IMR-90 (cell line): ENCODE results near the gene NFKBIZ. TPM values are rescaled to one million over a fixed set of nuclear protein-coding genes. Genes with fewer than 3 reads are reported as not detected.
A peak's percentile ranks its signal among the peaks of the same experiment; 100 is the strongest.

Experiments
- ATAC-seq: fragments of 200-7000 bp; cut with Tn5 transposase; 2 replicates; pipeline ENCODE4 v1.9.1; 2020; ENCODE audit warnings: low read depth, mild to moderate bottlenecking, moderate library complexity
- BruUV-seq: library from RNA; stranded (reverse); fragments of 400-500 nt; replicated peaks from 2 replicates; lab custom pipeline; 2021; lab: Mats Ljungman, UMichigan
- CTCF ChIA-PET: fragments of 300-600 bp; formaldehyde crosslinking; extraction: SDS; loops from one replicate; lab custom pipeline; 2021; ENCODE audit warnings: antibody characterized with exemption; lab: Yijun Ruan, JAX
- POLR2A ChIA-PET: fragments of 300-600 bp; sonication (Branson Sonifier 250); formaldehyde crosslinking; loops from one replicate; lab custom pipeline; 2022; ENCODE audit warnings: antibody characterized with exemption; ENCODE audit not compliant: unreplicated experiment; lab: Charles Lee
- DNase-seq: peaks from one replicate; pipeline ENCODE4 v3.0.0; 2013
- H2AFZ ChIP-seq: replicated peaks from 2 replicates; pipeline ENCODE3; 2013; ENCODE audit warnings: low read length, mild to moderate bottlenecking; ENCODE audit not compliant: poor library complexity
- H2AK5ac ChIP-seq: 2 replicates; pipeline ENCODE4 v1.6.1; 2013; ENCODE audit warnings: low read depth, low read length, inconsistent platforms
- H2AK9ac ChIP-seq: replicated peaks from 2 replicates; pipeline ENCODE3; 2013; ENCODE audit warnings: mild to moderate bottlenecking, low read depth, low read length, moderate library complexity; ENCODE audit not compliant: poor library complexity
- H2BK120ac ChIP-seq: 2 replicates; pipeline ENCODE4 v1.6.1; 2013; ENCODE audit warnings: low read depth, low read length, inconsistent platforms
- H2BK15ac ChIP-seq: 3 replicates; pipeline ENCODE4 v1.6.1; 2013; ENCODE audit warnings: low read depth, low read length, inconsistent platforms
- H2BK20ac ChIP-seq: 2 replicates; pipeline ENCODE4 v1.6.1; 2013; ENCODE audit warnings: low read depth, mild to moderate bottlenecking, inconsistent platforms, low read length, moderate library complexity
- H2BK5ac ChIP-seq: 2 replicates; pipeline ENCODE4 v1.6.1; 2013; ENCODE audit warnings: mild to moderate bottlenecking, low read depth, low read length, inconsistent platforms; ENCODE audit not compliant: poor library complexity, severe bottlenecking
- H3K14ac ChIP-seq: replicated peaks from 2 replicates; pipeline ENCODE4 v1.6.1; 2013; ENCODE audit warnings: low read depth, low read length, inconsistent platforms
- H3K18ac ChIP-seq: 2 replicates; pipeline ENCODE4 v1.6.1; 2013; ENCODE audit warnings: low read depth, low read length, control low read depth
- H3K23ac ChIP-seq: 2 replicates; pipeline ENCODE4 v1.6.1; 2013; ENCODE audit warnings: low read depth, low read length, inconsistent platforms
- H3K27ac ChIP-seq: 2 replicates; pipeline ENCODE4 v1.5.1; 2013; ENCODE audit warnings: mild to moderate bottlenecking, control low read depth, low read length; ENCODE audit not compliant: insufficient read depth
- H3K27me3 ChIP-seq: 2 replicates; pipeline ENCODE4 v1.6.1; 2013; ENCODE audit warnings: low read length; ENCODE audit not compliant: control insufficient read depth, insufficient read depth
- H3K36me3 ChIP-seq: 2 replicates; pipeline ENCODE4 v1.6.1; 2013; ENCODE audit warnings: low read length, mixed read lengths; ENCODE audit not compliant: control insufficient read depth, insufficient read depth
- H3K4ac ChIP-seq: 2 replicates; pipeline ENCODE4 v1.6.1; 2013; ENCODE audit warnings: low read depth, low read length, inconsistent platforms
- H3K4me1 ChIP-seq: 2 replicates; pipeline ENCODE4 v1.6.1; 2013; ENCODE audit warnings: low read length, mixed read lengths; ENCODE audit not compliant: control insufficient read depth, insufficient read depth
- H3K4me2 ChIP-seq: 2 replicates; pipeline ENCODE4 v1.6.1; 2013; ENCODE audit warnings: low read depth, mild to moderate bottlenecking, control low read depth, low read length, moderate library complexity
- H3K4me3 ChIP-seq: 2 replicates; pipeline ENCODE4 v1.5.1; 2013; ENCODE audit warnings: low read depth, mild to moderate bottlenecking, control low read depth, low read length, moderate library complexity; ENCODE audit not compliant: insufficient read depth
- H3K56ac ChIP-seq: 2 replicates; pipeline ENCODE4 v1.6.1; 2013; ENCODE audit warnings: low read length, inconsistent platforms; ENCODE audit not compliant: insufficient read depth; ENCODE audit errors: extremely low read depth
- H3K79me1 ChIP-seq, 2 experiments: 2 replicates each; pipeline ENCODE4 v1.6.1; 2013; ENCODE audit warnings: low read length in 2 of 2, inconsistent platforms in 1 of 2, low read depth in 1 of 2
- H3K9ac ChIP-seq: 2 replicates; pipeline ENCODE4 v1.6.1; 2013; ENCODE audit warnings: low read depth, low read length, control low read depth
- H3K9me1 ChIP-seq: 2 replicates; pipeline ENCODE4 v1.6.1; 2013; ENCODE audit warnings: low read length, inconsistent platforms; ENCODE audit not compliant: insufficient read depth
- H3K9me3 ChIP-seq: 2 replicates; pipeline ENCODE4 v1.6.1; 2013; ENCODE audit warnings: low read length; ENCODE audit not compliant: control insufficient read depth, insufficient read depth
- H4K20me1 ChIP-seq: 2 replicates; pipeline ENCODE4 v1.6.1; 2013; ENCODE audit warnings: low read length, inconsistent platforms; ENCODE audit not compliant: insufficient read depth
- H4K5ac ChIP-seq: 2 replicates; pipeline ENCODE4 v1.6.1; 2013; ENCODE audit warnings: mild to moderate bottlenecking, low read depth, low read length, control low read depth
- H4K8ac ChIP-seq, 2 experiments: 2 replicates each; pipeline ENCODE4 v1.6.1; 2013; ENCODE audit warnings: low read depth in 2 of 2, low read length in 2 of 2, control low read depth in 1 of 2, inconsistent platforms in 1 of 2
- H4K91ac ChIP-seq: 2 replicates; pipeline ENCODE4 v1.6.1; 2013; ENCODE audit warnings: low read depth, low read length, inconsistent platforms; ENCODE audit not compliant: insufficient read depth
- BHLHE40 ChIP-seq: fragments of 150-350 bp; IDR thresholded peaks from 2 replicates; pipeline ENCODE4 v1.6.1; 2016; ENCODE audit warnings: mild to moderate bottlenecking, low read depth, low read length
- CEBPB ChIP-seq: IDR thresholded peaks from 2 replicates; pipeline ENCODE4 v1.6.1; 2012; ENCODE audit warnings: low read depth, low read length, improper control_type of control experiment
- WGBS, 2 experiments: methylation state at CpG; one replicate each; pipeline versions ENCODE4 v1.1.5 to v1.1.7; 2013; ENCODE audit warnings: missing lambda C conversion rate in 2 of 2; ENCODE audit not compliant: insufficient read length in 1 of 2; ENCODE audit errors: extremely low coverage in 2 of 2; 5-methylcytosine and 5-hydroxymethylcytosine counted together
- dilution Hi-C: fragments of 300-500 bp; cut with HindIII; formaldehyde crosslinking; loops from one replicate; pipeline ENCODE4 v1.14.3; 2018; ENCODE audit warnings: low sequenced_read_pairs; ENCODE audit not compliant: unreplicated experiment
- in situ Hi-C: fragments of 300-500 bp; cut with MboI; formaldehyde crosslinking; loops from 3 replicates; pipeline ENCODE4 v1.14.3; 2019; ENCODE audit warnings: low sequenced_read_pairs, inconsistent platforms, mixed read lengths
- intact Hi-C: fragments of 100-400 bp; cut with micrococcal nuclease; formaldehyde crosslinking; loops from 2 replicates; pipeline ENCODE4 v1.10.0; 2022
- polyA plus RNA-seq, 3 experiments: library from polyadenylated mRNA; depleted of rRNA; stranded (reverse); fragments of >200 nt; gene quantifications; 2 replicates each; pipeline ENCODE4 v1.2.3, GENCODE V29; 2012; ENCODE audit warnings: low replicate concordance in 1 of 3
- total RNA-seq: library from RNA; depleted of rRNA; stranded (reverse); fragments of >200 nt; gene quantifications from 2 replicates; pipeline ENCODE4 v1.2.3, GENCODE V29; 2012

The NFKBIZ gene
- total and polyA plus RNA-seq, 2 of the 4 experiments (the other 2 are of a cell fraction): 35.0 to 40.9 TPM

DNA sequence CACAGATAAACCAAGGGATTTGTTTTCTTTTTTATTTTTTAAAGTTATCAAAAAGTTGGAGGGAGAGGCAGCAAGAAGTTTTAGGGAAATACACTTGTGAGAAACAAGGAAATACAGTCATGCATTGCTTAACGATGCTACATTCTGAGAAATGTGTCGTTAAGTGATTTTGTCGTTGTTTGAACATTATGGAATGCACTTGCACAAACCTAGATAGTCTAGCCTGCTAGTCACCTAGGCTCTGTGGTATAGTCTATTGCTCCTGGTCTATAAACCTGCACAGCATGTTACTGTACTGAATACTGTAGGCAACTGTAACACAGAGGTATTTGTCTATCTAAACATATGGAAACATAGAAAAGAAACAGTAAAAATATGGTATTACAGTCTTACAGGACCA is 2.0 kb upstream of the NFKBIZ start:
- H3K4me2 ChIP-seq: no peak overlapping the region
- no peak overlapping the region for H3K56ac ChIP-seq
- H3K4ac ChIP-seq: no peak overlapping the region
- H3K79me1 ChIP-seq: peaks cover 19 to 25% of the 10 kb centered on the region in 2 experiments
- no peak overlapping the region for H2BK15ac ChIP-seq
- H3K27ac ChIP-seq: no peak overlapping the region
- ATAC-seq (no peak), DNase-seq (no peak)
- ChIA-PET CTCF (no interaction called here), POLR2A (no interaction called here)
- TF ChIP-seq BHLHE40: no peak
- TF ChIP-seq CEBPB: peak; percentile 30; the same call in 1 of the 2 replicates
- peaks cover 8% of the 10 kb centered on the region for H3K36me3 ChIP-seq
- H3K9me3 ChIP-seq: no peaks in the 10 kb centered on the region
- H2BK20ac ChIP-seq: no peak overlapping the region; the same call in 1 of the 2 replicates
- WGBS, 2 experiments: 100% methylated on average over 1 of the region's 3 CpGs; no CpG with 5 or more reads in 1 of the 2 experiments
- peaks cover 7% of the 10 kb centered on the region for H3K4me1 ChIP-seq
- no peak overlapping the region for H2AFZ ChIP-seq
- dilution Hi-C loops (no loop called here), in situ Hi-C loops (no loop called here), intact Hi-C loops (no loop called here)
- no peak overlapping the region for H4K91ac ChIP-seq
- H4K20me1 ChIP-seq: peaks cover 28% of the 10 kb centered on the region
- peak overlapping the region; percentile 55; the same call in 1 of the 2 replicates for H3K23ac ChIP-seq
- H3K27me3 ChIP-seq: no peaks in the 10 kb centered on the region
- peak overlapping the region; percentile 40; the same call in 1 of the 2 replicates for H2BK120ac ChIP-seq
- BruUV-seq: no TSS peak
- peak overlapping the region; percentile 23 for H2BK5ac ChIP-seq
- no peak overlapping the region for H4K5ac ChIP-seq
- no peak overlapping the region for H3K4me3 ChIP-seq
- no peak overlapping the region for H4K8ac ChIP-seq
- no peak overlapping the region for H2AK9ac ChIP-seq
- peaks cover 3% of the 10 kb centered on the region; the same call in 1 of the 2 replicates for H3K9me1 ChIP-seq
- H3K18ac ChIP-seq: no peak overlapping the region
- 0 out of 2 replicates have a peak overlapping the region, but pooled peaks have one; percentile 24 for H3K14ac ChIP-seq
- H3K9ac ChIP-seq: no peak overlapping the region
- no peak overlapping the region; the same call in 1 of the 2 replicates for H2AK5ac ChIP-seq
